ENCODE results near the gene ADAM19. TPM values are rescaled to one million over a fixed set of nuclear protein-coding genes. Genes with fewer than 3 reads are reported as not detected.
"Not testable (repeated sequence)": the region's sequence is repeated elsewhere in the genome, so short reads cannot be mapped to it uniquely, and the experiment has no call there.

The ADAM19 gene
- polyA plus RNA-seq, 5 donors: 14.2 to 22.2 (median 16.0) TPM

DNA sequence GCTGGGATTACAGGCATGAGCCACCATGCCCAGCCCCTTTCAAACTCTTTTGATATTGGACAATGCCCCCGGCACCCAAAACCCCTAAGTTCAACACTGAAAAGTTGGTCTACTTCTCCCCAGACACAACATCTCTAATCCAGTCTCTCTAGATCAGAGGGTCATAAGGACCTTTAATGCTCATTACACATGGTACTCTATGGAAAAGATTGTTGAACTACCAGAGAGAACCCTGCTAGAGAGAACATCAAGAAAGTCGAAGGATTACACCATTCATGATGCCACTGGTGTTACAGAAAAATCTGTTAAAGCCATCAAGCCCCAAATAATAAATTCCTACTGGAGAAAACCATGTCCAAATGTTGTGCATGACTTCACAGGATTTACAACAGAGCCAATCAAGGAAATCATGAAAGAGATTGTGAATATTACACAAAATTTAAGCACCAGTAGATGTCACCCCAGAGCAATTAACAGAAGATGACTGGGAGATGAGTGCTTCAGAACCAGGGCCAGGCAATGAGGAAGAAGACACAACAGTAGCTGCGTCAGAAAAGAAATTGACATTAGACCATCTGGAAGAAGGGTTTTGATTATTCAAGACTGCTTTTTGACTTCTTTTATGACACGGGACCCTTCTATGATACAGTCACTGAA is 143.9 kb downstream of the ADAM19 start:
- DNase-seq: peak; percentile 31 to 40

DNA sequence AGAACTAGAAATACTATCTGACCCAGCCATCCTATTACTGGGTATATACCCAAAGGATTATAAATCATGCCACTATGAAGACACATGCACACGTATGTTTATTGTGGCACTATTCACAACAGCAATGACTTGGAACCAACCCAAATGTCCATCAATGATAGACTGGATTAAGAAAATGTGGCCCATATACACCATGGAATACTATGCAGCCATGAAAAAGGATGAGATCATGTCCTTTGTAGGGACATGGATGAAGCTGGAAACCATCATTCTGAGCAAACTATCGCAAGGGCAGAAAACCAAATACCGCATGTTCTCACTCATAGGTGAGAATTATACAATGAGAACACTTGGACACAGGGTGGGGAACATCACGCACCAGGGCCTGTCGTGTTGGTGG is 145.7 kb downstream of the ADAM19 start:
- DNase-seq: not testable (repeated sequence)

Other genes starting within 250 kb of the ADAM19 start
- gene NIPAL4, start 115.6 kb downstream of the ADAM19 start, polyA plus RNA-seq (ENCODE audit: insufficient read depth in 1 of 5, insufficient read length in 5 of 5, low replicate concordance in 1 of 5): under 1 TPM in 4 of 5 donors, not detected in 1; 0.04 to 0.24 (median 0.12) TPM
- gene SOX30, start 76.7 kb upstream of the ADAM19 start, polyA plus RNA-seq (ENCODE audit: insufficient read depth in 1 of 5, insufficient read length in 5 of 5, low replicate concordance in 1 of 5): under 1 TPM; 0.14 to 0.46 (median 0.23) TPM
- not detected for gene C5orf52, start 95.8 kb upstream of the ADAM19 start, polyA plus RNA-seq (ENCODE audit: insufficient read depth in 1 of 5, insufficient read length in 5 of 5, low replicate concordance in 1 of 5)
- 10 to 100 TPM; 27.4 to 32.5 (median 28.8) TPM for gene THG1L, start 155.6 kb upstream of the ADAM19 start, polyA plus RNA-seq (ENCODE audit: insufficient read depth in 1 of 5, insufficient read length in 5 of 5, low replicate concordance in 1 of 5)
- gene LSM11, start 167.9 kb upstream of the ADAM19 start, polyA plus RNA-seq (ENCODE audit: insufficient read depth in 1 of 5, insufficient read length in 5 of 5, low replicate concordance in 1 of 5): 1 to 10 TPM; 5.7 to 7.7 (median 7.5) TPM

Data from right lung (tissue), 5 donors.